ENCODE measurements around the gene FAM200B. TPM values are rescaled to one million over a fixed set of nuclear protein-coding genes. Genes with fewer than 3 reads are reported as not detected.

Gene FAM200B
- total RNA-seq, 1 experiment from 2014 or later: 22.6 TPM

GRCh38 chr4:15649914-15650545, 31.6 kb upstream of the FAM200B start:
- peak; percentile 51 for TF ChIP-seq CTCF (IDR thresholded peaks at IDR 0.05; ENCODE audit: unreplicated experiment)
- DNase-seq: peak; percentile 52
- Mint-ChIP-seq H3K9me3 (ENCODE audit: low read depth, unreplicated experiment) (no peaks in the 10 kb centered on the region), H3K4me3 (ENCODE audit: low read depth, unreplicated experiment) (no peak overlapping the region), H3K36me3 (ENCODE audit: insufficient read depth, unreplicated experiment) (peaks cover 21% of the 10 kb centered on the region), H3K4me1 (ENCODE audit: low read depth, unreplicated experiment) (peaks cover 26% of the 10 kb centered on the region), H3K27me3 (ENCODE audit: unreplicated experiment) (no peaks in the 10 kb centered on the region), H3K27ac (ENCODE audit: unreplicated experiment) (peak overlapping the region; percentile 42)
- CTCF ChIA-PET: no interaction called here
- no TSS peak for BruUV-seq (replicated peaks)
- intact Hi-C loops (cut with micrococcal nuclease; ENCODE audit: unreplicated experiment): loop anchor here (1.0 kb wide), 1 partner anchor 171 kb away; no protein-coding TSS in a partner anchor

GRCh38 chr4:15651676-15652075, 30.0 kb upstream of the FAM200B start:
- intact Hi-C loops (cut with micrococcal nuclease; ENCODE audit: unreplicated experiment): no loop called here

GRCh38 chr4:15652191-15652590, 29.4 kb upstream of the FAM200B start:
- peak overlapping the region; percentile 57 for H3K4me3 Mint-ChIP-seq (ENCODE audit: low read depth, unreplicated experiment)
- no peaks in the 10 kb centered on the region for H3K9me3 Mint-ChIP-seq (ENCODE audit: low read depth, unreplicated experiment)
- H3K27me3 Mint-ChIP-seq (ENCODE audit: unreplicated experiment): no peaks in the 10 kb centered on the region
- intact Hi-C loops (cut with micrococcal nuclease; ENCODE audit: unreplicated experiment): no loop called here
- TF ChIP-seq CTCF (IDR thresholded peaks at IDR 0.05; ENCODE audit: unreplicated experiment): no peak
- H3K36me3 Mint-ChIP-seq (ENCODE audit: insufficient read depth, unreplicated experiment): peaks cover 34% of the 10 kb centered on the region
- CTCF ChIA-PET: no interaction called here
- DNase-seq: no peak
- BruUV-seq (replicated peaks): no TSS peak
- H3K4me1 Mint-ChIP-seq (ENCODE audit: low read depth, unreplicated experiment): peaks cover 26% of the 10 kb centered on the region
- H3K27ac Mint-ChIP-seq (ENCODE audit: unreplicated experiment): peak overlapping the region; percentile 41

More at GRCh38 chr4:15651676-15652075, 30.0 kb upstream of the FAM200B start:
- TF ChIP-seq CTCF (IDR thresholded peaks at IDR 0.05; ENCODE audit: unreplicated experiment): no peak
- CTCF ChIA-PET: interaction anchor here (0.6 kb wide), 1 partner anchor 14 kb away, joined by 3 read pairs; no protein-coding TSS in a partner anchor
- peaks cover 26% of the 10 kb centered on the region for H3K4me1 Mint-ChIP-seq (ENCODE audit: low read depth, unreplicated experiment)
- no peaks in the 10 kb centered on the region for H3K9me3 Mint-ChIP-seq (ENCODE audit: low read depth, unreplicated experiment)
- DNase-seq: no peak
- peaks cover 34% of the 10 kb centered on the region for H3K36me3 Mint-ChIP-seq (ENCODE audit: insufficient read depth, unreplicated experiment)
- H3K27me3 Mint-ChIP-seq (ENCODE audit: unreplicated experiment): no peaks in the 10 kb centered on the region
- peak overlapping the region; percentile 57 for H3K4me3 Mint-ChIP-seq (ENCODE audit: low read depth, unreplicated experiment)
- peak overlapping the region; percentile 41 for H3K27ac Mint-ChIP-seq (ENCODE audit: unreplicated experiment)
- no TSS peak for BruUV-seq (replicated peaks)

- CTCF ChIA-PET: no interaction called here
- Mint-ChIP-seq H3K9me3 (ENCODE audit: low read depth, unreplicated experiment) (no peaks in the 10 kb centered on the region), H3K36me3 (ENCODE audit: insufficient read depth, unreplicated experiment) (peaks cover 34% of the 10 kb centered on the region), H3K27me3 (ENCODE audit: unreplicated experiment) (no peaks in the 10 kb centered on the region), H3K27ac (ENCODE audit: unreplicated experiment) (peak overlapping the region; percentile 97), H3K4me1 (ENCODE audit: low read depth, unreplicated experiment) (peaks cover 26% of the 10 kb centered on the region), H3K4me3 (ENCODE audit: low read depth, unreplicated experiment) (peak overlapping the region; percentile 86)
- intact Hi-C loops (cut with micrococcal nuclease; ENCODE audit: unreplicated experiment): no loop called here
- BruUV-seq (replicated peaks): no TSS peak
- no peak for DNase-seq
- TF ChIP-seq CTCF (IDR thresholded peaks at IDR 0.05; ENCODE audit: unreplicated experiment): no peak
These were observed 28.8 kb upstream of the FAM200B start for GRCh38 chr4:15652841-15653240.

All from Calu3 (cell line).